AML-193 (cell line): ENCODE measurements around the gene CLDN22.

ENCODE experiments used
- DNase-seq, 2 experiments: peaks; one replicate each; lab custom pipeline; 2025; lab: John Stamatoyannopoulos, UW

The CLDN22 gene

GRCh38 chr4:183276106-183276505 is 44.0 kb downstream of the CLDN22 start:
- DNase-seq, result no peak

GRCh38 chr4:183272384-183272783 is 47.7 kb downstream of the CLDN22 start:
- no peak for DNase-seq

GRCh38 chr4:183268556-183268955 is 51.5 kb downstream of the CLDN22 start:
- no peak for DNase-seq
